DMS153 treated with DMSO at 0.1 percent for 48 hours (cell line): ENCODE results near the gene ADAMTS6.

Experiments used
- DNase-seq: peaks from one replicate; lab custom pipeline; 2025; ENCODE audit not compliant: unreplicated experiment; lab: John Stamatoyannopoulos, UW

Gene ADAMTS6

GRCh38 chr5:65111961-65112658 is 369.6 kb downstream of the ADAMTS6 start:
- no peak for DNase-seq

GRCh38 chr5:65108786-65109743 is 372.7 kb downstream of the ADAMTS6 start:
- DNase-seq = no peak

GRCh38 chr5:65105301-65105700 is 376.4 kb downstream of the ADAMTS6 start:
- DNase-seq = no peak

- DNase-seq = no peak
These were observed 376.9 kb downstream of the ADAMTS6 start for GRCh38 chr5:65104831-65105230.

GRCh38 chr5:65103756-65104440 is 377.8 kb downstream of the ADAMTS6 start:
- no peak for DNase-seq

- DNase-seq = peak; percentile 28
These were observed 378.6 kb downstream of the ADAMTS6 start for GRCh38 chr5:65102976-65103711.

GRCh38 chr5:65102371-65102975 is 379.2 kb downstream of the ADAMTS6 start:
- no peak for DNase-seq

- no peak for DNase-seq
These were observed 380.1 kb downstream of the ADAMTS6 start for GRCh38 chr5:65101632-65102100.

GRCh38 chr5:65100911-65101631 is 380.6 kb downstream of the ADAMTS6 start:
- DNase-seq = peak; percentile 38
